Ovary (tissue), 9 donors: ENCODE measurements around the gene TRABD2B. TPM values are rescaled to one million over a fixed set of nuclear protein-coding genes. Genes with fewer than 3 reads are reported as not detected.

Source experiments
- DNase-seq, 5 donors: peaks; one replicate each; pipeline ENCODE4 v3.0.0-alpha.2; 2019 to 2020
- H3K27ac ChIP-seq, 2 donors: fragments of 200-600 bp; one replicate each; pipeline versions ENCODE4 v1.5.1 to v1.8.0; 2019 to 2022
- H3K27me3 ChIP-seq: fragments of 200-600 bp; one replicate; pipeline ENCODE4 v1.8.0; 2022
- H3K36me3 ChIP-seq: fragments of 200-600 bp; sonication (generic); one replicate; pipeline ENCODE4 v1.5.1; 2019
- H3K4me1 ChIP-seq: one replicate; pipeline ENCODE4 v1.8.1; 2013; ENCODE audit warnings: mild to moderate bottlenecking, moderate library complexity; ENCODE audit not compliant: insufficient read depth
- H3K4me3 ChIP-seq: fragments of 200-600 bp; sonication (generic); one replicate; pipeline ENCODE4 v1.5.1; 2017
- H3K9me3 ChIP-seq, 2 donors: fragments of 200-600 bp in 1 of 2; sonication (generic) in 1 of 2; one replicate each; pipeline versions ENCODE4 v1.5.1 to v1.8.1; 2013 to 2019; ENCODE audit warnings: mild to moderate bottlenecking in 1 of 2, moderate library complexity in 1 of 2
- EP300 ChIP-seq: sonication (generic); formaldehyde crosslinking; IDR thresholded peaks from one replicate; pipeline ENCODE4 v1.6.1; 2017; ENCODE audit warnings: antibody characterized with exemption
- POLR2A ChIP-seq: fragments of 450-650 bp; IDR thresholded peaks from one replicate; pipeline ENCODE4 v1.6.1; 2017; ENCODE audit warnings: antibody characterized with exemption, mild to moderate bottlenecking, moderate library complexity
- WGBS, 3 donors: extraction: QIAGEN DNeasy Blood & Tissue Kit in 1 of 3; methylation state at CpG; one replicate each; pipeline versions ENCODE4 v1.1.5 to v1.1.7; 2013 to 2017; 5-methylcytosine and 5-hydroxymethylcytosine counted together
- intact Hi-C, 4 donors: fragments of 100-400 bp; cut with DNase I; formaldehyde crosslinking; loops; one replicate each; pipeline versions ENCODE4 v1.11.0 to v1.15.1; 2022 to 2023
- polyA plus RNA-seq, 2 donors: library from polyadenylated mRNA; stranded (reverse); fragments of 200-250 nt in 1 of 2; fragments of 350-450 nt in 1 of 2; fragmentation: Illumina TruSeq in 1 of 2; extraction: RNeasy Lipid Tissue Mini Kit (QIAGEN cat#74804) in 1 of 2; gene quantifications; one replicate each; pipeline ENCODE4 v1.2.3, GENCODE V29; 2013 to 2014
- total RNA-seq, 7 donors: library from RNA; depleted of rRNA in 2 of 7; stranded (reverse); fragments of >200 nt in 2 of 7; fragmentation: NEBNext Ultra II Directional in 3 of 7; extraction: Animal tissue kit (Norgen Biotek cat#: 25700) in 3 of 7; gene quantifications; one replicate each; pipeline versions ENCODE4 v1.1.0 to v1.2.4, GENCODE V29; 2016 to 2023
- TF ChIP-seq, protein P1 (sequence below), 3 donors: fragments of 450-650 bp in 2 of 3; fragments of 200-600 bp in 1 of 3; IDR thresholded peaks; one replicate each; pipeline versions ENCODE4 v1.5.1 to v1.8.0; 2016 to 2022; ENCODE audit warnings: antibody characterized with exemption in 3 of 3, mild to moderate bottlenecking in 1 of 3
- donor health status: DM: no; HTN: no; CAD: no; lungs with moderate emphysema.
- donor health status: DM: no; HTN: no; CAD: no.
- donor health status: Bipolar disorder and iron deficiency.
- donor health status: DM: yes; HTN: yes; CAD: no.
- donor health status: DM: no; HTN: no; CAD: no.
- donor health status: DM: yes; HTN: yes; CAD: no.

TRABD2B gene
- total and polyA plus RNA-seq, 9 donors: 0.18 to 1.6 (median 0.52) TPM

DNA sequence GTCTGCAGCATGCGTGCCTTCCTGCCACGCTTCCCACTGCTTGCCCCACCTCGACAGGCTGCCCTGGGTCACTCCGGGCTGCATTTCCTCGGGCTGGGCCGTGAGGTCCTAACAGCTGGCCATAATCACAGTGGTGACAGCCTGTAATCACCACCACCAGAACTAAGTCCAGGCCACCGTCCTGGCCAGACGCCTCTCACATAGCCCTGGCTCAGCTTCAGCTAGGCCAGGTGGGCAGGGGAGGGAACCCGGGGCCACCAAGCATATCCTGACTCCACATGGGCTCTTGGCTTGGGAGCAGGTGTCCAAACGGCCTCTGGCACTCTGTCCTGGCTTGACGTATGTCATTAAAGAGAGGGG lies 229.5 kb downstream of the TRABD2B start:
- Histone ChIP-seq H3K27ac (no peak overlapping the region), H3K27me3 (no peaks in the 10 kb centered on the region), H3K4me1 (no peaks in the 10 kb centered on the region), H3K4me3 (no peak overlapping the region), H3K9me3 (no peaks in the 10 kb centered on the region), H3K36me3 (no peaks in the 10 kb centered on the region)
- TF ChIP-seq, protein P1, sequence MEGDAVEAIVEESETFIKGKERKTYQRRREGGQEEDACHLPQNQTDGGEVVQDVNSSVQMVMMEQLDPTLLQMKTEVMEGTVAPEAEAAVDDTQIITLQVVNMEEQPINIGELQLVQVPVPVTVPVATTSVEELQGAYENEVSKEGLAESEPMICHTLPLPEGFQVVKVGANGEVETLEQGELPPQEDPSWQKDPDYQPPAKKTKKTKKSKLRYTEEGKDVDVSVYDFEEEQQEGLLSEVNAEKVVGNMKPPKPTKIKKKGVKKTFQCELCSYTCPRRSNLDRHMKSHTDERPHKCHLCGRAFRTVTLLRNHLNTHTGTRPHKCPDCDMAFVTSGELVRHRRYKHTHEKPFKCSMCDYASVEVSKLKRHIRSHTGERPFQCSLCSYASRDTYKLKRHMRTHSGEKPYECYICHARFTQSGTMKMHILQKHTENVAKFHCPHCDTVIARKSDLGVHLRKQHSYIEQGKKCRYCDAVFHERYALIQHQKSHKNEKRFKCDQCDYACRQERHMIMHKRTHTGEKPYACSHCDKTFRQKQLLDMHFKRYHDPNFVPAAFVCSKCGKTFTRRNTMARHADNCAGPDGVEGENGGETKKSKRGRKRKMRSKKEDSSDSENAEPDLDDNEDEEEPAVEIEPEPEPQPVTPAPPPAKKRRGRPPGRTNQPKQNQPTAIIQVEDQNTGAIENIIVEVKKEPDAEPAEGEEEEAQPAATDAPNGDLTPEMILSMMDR (IDR thresholded peaks at IDR 0.05): no peak
- TF ChIP-seq EP300: no peak
- TF ChIP-seq POLR2A: no peak
- WGBS, 3 donors: 41 to 52% (median 52%) methylated on average over 11 of the region's 11 CpGs
- no peak for DNase-seq
- intact Hi-C loops: no loop called here

DNA sequence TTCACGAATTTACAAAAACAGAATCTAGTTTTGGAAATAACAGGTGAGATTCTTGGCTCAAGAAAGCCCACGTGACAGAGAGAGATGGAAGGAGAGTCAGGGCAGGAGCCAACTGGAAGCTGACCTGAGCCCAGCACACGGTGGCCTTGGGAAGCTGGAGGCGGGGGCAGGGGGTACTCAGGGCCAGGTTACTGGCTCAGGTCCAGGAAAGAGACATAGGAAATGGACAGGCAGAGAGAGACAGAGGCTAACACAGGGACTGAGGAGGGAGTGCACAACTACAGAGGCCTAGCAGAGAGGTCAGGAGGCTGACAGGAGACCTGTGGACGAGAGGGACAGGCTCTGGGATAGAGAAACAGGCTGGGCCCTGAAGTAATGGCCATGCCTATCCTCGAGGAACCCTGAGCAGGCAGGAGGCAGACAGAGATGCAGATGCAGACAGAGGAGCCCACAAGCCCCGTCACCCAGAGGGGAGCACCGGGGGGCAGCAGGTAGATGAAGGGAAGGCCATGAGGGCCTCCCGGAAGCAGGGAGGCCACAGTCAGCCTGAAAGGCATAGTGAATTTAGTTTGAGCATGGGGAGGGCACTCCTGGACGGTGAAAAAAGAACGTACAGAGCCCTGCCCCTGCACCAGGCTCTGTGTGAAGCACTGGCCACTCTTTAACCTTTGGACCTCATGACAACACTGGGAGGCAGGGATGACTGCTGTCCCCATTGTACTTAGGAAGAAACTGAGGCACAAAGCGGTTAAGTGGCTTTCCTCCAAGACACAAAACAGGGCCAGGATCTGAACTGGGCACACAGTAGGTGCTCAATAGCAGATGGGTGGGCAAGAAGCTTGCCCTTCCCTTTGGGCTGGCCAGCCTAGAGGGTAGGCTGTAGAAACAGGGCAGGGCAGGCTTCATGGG lies 230.1 kb downstream of the TRABD2B start:
- TF ChIP-seq POLR2A (no peak), EP300 (no peak)
- TF ChIP-seq, protein P1 (IDR thresholded peaks at IDR 0.05): no peak
- intact Hi-C loops: no loop called here
- Histone ChIP-seq H3K27me3 (no peaks in the 10 kb centered on the region), H3K36me3 (no peaks in the 10 kb centered on the region), H3K4me3 (no peak overlapping the region), H3K9me3 (no peaks in the 10 kb centered on the region), H3K27ac (no peak overlapping the region), H3K4me1 (no peaks in the 10 kb centered on the region)
- no peak for DNase-seq
- 62 to 69% (median 67%) methylated on average over 12 of the region's 12 CpGs for WGBS, 3 donors

DNA sequence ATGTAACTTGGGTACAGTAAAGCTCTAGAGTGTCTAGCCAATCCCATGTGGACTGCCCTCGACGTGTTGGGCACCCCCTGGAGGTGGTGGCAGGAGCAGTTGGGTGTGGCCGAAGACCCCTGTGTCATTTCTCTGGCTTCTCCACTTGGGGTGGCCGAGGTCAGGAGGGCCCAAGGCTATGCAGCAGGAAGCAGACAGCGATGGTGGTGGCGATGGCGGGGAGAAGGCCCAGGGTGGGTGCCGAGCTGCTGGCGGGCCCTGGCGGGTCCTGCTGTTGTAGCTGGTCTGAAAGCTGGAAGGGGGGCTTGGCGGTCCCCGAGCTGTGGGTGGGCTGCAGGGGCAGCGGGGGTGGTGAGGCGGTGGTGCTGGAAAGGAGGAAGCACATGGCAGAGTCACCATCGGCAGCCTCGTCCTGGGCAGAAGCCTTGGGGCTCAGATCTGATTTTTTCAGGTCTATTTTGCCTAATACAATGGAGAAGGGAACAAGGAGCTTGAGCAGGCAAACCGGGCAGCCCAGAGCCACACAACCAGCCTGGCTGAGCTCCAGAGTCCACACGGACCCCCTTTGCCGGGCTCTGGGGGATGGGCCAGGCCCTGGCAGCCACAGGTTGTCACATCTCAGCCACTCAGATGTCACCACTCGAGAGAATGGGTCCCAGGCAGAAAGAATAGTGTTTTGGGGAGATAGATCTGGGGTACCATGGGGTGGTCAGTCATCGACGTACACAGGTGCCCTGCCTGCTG lies 231.3 kb downstream of the TRABD2B start:
- H3K27ac ChIP-seq: no peak overlapping the region
- H3K4me1 ChIP-seq: no peaks in the 10 kb centered on the region
- no peaks in the 10 kb centered on the region for H3K9me3 ChIP-seq
- intact Hi-C loops: no loop called here
- H3K4me3 ChIP-seq: no peak overlapping the region
- 88 to 92% (median 90%) methylated on average over 22 of the region's 22 CpGs for WGBS, 3 donors
- DNase-seq: no peak
- no peaks in the 10 kb centered on the region for H3K36me3 ChIP-seq
- H3K27me3 ChIP-seq: no peaks in the 10 kb centered on the region
- TF ChIP-seq EP300 (no peak), POLR2A (no peak)
- TF ChIP-seq, protein P1 (IDR thresholded peaks at IDR 0.05): no peak

DNA sequence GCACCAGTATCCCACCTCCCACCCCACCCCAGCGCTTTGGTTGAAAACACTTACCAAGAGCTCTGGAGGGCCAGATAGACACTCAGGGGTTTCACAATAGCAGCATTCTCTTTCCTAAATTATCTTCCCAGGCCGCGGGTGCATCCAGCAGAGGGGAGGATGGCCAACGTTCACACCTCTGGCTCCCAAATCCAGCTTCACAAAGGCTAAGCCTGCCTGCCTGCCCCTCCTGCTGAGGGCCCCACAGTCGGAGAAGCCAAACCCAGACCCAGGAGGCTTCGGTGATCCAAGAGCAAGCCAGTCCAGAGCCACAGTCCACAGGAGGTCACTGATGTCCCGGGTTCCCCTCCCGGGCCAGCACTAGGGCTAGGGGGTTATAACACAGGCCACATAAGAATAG lies 231.9 kb downstream of the TRABD2B start:
- peak in 1 of 5 donors; percentile 13 for DNase-seq
- no peaks in the 10 kb centered on the region for H3K4me1 ChIP-seq
- intact Hi-C loops: no loop called here
- TF ChIP-seq EP300: no peak
- no peak for TF ChIP-seq POLR2A
- TF ChIP-seq, protein P1 (IDR thresholded peaks at IDR 0.05): no peak
- WGBS, 3 donors: 81 to 86% (median 84%) methylated on average over 8 of the region's 8 CpGs
- H3K27ac ChIP-seq: no peak overlapping the region
- no peaks in the 10 kb centered on the region for H3K27me3 ChIP-seq
- H3K36me3 ChIP-seq: no peaks in the 10 kb centered on the region
- H3K4me3 ChIP-seq: no peak overlapping the region
- no peaks in the 10 kb centered on the region for H3K9me3 ChIP-seq
